ENCODE results near the gene USP50.
"Not testable (repeated sequence)": the region's sequence is repeated elsewhere in the genome, so short reads cannot be mapped to it uniquely, and the experiment has no call there.

The USP50 gene

DNA sequence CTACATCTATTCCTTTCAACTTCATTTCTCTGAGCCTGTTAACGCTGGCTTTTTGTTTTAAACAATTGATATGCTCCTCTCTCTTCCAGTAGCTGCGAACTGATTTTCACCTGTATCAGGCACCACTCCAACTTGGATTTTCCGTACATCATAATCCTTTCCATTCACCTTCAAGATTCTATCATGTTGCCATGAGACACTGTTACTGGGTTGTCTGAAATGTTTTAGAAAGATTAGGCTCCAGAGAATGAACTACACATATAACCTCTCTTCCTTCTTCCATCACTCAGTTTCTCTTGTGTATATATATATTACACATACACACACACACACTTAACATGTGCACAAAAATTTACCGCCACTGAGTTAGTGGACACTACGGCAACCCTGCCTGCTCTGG lies at the start of gene USP50:
Gene USP50, minus strand, starts transcription at position 101 of the 400 bp plus-strand sequence. CDS start 141 bp downstream, outside the sequence.
- no peak for DNase-seq

DNA sequence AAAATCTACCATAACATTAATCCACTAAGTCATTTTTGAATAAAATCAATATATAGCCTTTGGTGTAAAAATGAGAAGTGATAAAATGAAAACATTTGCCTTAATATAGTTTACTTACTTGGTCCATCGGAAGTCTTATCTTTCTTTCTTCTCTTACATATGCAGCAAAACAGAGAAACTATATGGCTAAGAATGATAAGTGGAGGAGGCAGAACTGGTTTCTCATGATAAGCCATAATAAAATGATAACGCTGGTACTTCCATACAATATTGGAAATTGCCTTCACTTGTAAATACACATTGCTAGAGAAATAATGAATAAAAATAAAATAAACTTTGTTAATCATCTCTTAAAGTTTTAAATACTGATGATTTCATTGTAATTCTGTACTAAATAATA lies 47.8 kb upstream of the USP50 start:
- DNase-seq = no peak

DNA sequence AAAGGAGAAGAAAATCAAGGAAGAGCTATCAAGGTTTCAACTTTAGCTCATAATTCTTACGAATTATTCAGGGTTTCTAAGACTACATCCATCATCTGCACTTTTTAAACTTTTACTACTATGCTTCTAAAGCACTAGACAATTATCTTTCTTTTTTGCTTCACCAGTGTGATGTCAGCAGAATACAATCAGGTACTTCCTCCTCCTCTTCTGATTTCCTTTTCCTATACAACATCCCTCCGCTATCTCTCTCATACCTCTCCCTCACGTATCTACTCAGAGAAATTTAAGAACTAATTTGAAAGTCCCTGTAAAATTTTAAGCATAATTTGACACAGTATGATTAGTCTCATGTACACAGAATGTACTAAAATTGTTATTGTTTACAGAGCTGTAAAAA lies 47.3 kb upstream of the USP50 start:
- no peak for DNase-seq

DNA sequence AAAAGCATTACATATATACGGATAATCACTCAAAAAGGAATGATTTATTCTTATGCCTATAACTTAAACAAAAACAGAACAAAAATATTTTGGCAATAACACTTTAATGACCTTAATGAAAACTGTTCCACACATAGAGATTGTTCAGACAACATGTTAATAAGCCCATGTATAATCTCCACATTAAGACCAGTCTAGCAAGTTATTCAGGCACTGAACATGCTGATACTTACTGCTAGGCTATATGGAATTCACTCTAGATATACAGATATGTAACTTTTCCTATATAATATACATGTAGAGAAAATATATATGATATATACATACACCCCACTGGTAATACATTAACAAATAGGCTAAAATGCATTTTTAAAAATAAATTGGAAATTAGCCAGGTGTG lies 43.8 kb upstream of the USP50 start:
- DNase-seq = no peak

DNA sequence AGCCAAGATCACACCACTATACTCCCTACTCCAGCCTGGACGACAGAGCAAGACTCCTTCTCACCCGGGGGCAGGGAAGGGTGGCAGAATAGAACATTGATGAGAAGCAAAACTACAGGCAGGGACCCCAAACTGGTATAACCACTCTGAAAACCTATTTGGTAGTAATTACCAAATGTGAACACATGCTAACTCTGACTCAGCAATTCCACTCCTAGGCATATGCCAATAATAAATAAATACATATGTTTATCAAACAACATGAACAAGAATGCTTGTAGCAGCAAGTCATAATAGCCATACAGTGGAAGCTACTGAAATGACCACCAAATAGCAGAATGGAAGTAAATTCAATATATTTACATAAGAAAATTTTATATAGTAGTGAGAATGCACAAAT lies 31.0 kb upstream of the USP50 start:
- no peak for DNase-seq

- DNase-seq = no peak
These were observed 29.7 kb upstream of the USP50 start for GRCh38 chr15:50576166-50576565.

DNA sequence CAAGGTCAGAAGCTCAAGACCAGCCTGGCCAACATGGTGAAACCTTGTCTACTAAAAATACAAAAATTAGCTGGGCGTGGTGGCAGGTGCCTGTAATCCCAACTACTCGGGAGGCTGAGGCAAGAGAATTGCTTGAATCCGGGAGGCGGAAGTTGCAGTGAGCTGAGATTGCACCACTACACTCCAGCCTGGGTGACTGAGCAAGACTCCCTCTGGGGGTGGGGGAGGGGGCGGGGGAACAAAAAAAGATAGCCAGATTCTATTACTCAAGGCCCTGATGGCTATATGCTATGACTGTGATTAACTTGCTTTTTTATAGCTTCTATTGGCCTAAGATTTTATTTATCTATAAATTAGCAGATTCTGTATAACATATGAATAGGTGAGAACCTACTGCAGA lies 27.4 kb upstream of the USP50 start:
- DNase-seq = not testable (repeated sequence)

DNA sequence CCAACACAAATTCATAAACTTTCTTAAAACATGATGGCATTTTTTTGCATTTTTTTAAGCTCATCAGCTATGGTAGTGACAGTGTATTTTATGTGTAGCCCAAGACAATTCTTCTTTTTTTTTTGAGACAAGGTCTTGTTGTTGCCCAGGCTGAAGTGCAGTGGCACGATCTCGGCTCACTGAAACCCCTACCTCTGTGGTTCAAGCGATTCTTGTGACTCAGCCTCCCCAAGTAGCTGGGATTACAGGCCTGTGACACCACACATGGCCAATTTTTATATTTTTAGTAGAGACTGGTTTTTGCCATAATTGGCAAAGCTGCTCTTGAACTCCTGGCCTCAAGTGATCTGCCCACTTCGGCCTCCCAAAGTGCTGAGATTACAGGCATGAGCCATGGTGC lies 17.3 kb upstream of the USP50 start:
- no peak for DNase-seq

GRCh38 chr15:50562735-50563640 lies 16.5 kb upstream of the USP50 start:
- no peak for DNase-seq

- DNase-seq = no peak
These were observed 11.5 kb upstream of the USP50 start for GRCh38 chr15:50558012-50558411.

DNA sequence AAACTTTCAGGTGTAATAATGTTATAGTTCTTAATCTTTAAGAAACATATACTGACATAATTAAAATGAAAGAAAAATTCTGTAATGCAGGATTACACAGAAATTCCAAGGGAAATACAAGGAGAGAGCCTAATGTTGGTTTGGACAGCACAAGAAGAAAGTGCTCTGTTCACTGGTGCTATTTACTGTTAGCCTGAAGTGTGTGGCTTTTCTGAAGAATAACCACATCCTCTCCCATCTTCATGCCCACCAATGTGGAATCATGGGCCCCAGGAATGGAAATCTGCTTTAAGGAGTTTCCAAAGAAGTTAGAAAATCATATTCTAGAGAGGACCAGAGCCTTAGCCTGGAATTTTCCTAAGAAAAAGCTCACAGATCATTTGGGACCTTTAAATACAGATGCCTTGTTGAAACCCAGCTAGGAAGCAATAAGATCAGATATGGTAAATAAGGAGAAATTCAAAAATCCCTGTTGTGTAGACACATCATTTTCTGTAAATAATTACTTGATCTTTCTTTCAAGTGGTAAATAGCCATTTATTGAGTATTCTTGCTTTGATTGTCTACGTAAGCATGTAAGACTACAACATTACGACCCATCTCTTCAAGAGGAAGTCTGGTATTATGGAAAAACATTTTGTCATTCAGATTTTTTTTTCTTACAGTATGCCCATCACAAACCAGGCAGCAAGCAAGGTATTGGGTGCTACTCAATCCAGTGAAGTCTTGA lies 10.3 kb upstream of the USP50 start:
- DNase-seq = no peak

DNA sequence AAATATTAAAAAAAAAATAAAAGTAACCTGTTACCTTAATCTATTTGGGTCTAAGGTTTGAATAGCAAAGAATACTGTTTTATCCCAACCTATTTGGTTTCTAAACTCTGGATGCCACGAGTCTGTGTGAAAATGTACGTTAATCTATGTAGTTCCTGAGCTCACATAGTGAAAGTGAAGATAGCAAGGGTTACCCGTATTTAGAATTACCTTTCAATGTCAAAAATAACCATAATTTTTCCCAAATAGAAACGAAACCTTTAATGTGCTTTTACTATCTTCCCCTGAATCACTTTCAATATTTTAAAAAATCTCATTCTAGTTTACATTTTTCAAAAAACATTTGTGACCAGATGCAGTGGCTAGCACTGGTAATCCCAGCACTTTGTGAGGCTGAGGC lies 5.8 kb upstream of the USP50 start:
- DNase-seq = no peak

DNA sequence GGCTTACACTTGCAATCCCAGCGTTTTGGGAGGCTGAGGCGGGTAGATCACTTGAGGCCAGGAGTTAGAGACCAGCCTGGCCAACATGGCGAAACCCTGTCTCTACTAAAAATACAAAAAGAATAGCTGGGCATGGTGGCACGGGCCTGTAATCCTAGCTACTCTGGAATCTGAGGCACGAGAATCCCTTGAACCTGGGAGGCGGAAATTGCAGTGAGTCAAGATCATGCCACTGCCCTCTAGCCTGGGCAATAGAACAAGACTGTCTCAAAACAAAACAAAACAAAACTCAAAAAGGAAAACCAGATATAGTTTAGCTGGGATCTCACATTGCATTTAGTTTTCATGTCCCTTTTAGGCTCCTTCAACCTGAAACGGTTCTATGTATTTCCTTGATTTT lies 2.9 kb upstream of the USP50 start:
- no peak for DNase-seq

GRCh38 chr15:50544368-50544767 lies 2.1 kb downstream of the USP50 start:
- DNase-seq = no peak

GRCh38 chr15:50543556-50543955 lies 2.9 kb downstream of the USP50 start:
- DNase-seq = no peak

- no peak for DNase-seq
These were observed 3.6 kb downstream of the USP50 start for GRCh38 chr15:50542887-50543210.

DNA sequence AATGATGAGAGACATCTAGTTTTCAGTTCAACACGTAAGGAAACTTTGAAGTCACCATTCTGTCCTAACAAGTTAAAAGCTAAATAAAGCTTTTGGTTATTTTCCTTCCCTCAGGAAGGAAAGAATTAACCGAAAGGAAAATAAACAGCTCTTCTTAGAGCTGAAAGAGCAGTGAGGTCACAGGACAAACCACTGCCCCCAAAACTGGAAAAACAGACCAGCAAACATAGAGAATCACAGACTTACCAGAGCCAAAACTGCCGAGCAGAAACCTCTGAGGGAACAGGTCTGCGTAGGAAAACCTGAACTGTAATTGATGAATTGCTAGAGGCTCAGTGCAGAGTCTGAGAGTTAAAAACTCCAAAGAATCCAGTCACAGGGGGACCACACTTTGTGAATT lies 14.7 kb downstream of the USP50 start:
- no peak for DNase-seq

DNA sequence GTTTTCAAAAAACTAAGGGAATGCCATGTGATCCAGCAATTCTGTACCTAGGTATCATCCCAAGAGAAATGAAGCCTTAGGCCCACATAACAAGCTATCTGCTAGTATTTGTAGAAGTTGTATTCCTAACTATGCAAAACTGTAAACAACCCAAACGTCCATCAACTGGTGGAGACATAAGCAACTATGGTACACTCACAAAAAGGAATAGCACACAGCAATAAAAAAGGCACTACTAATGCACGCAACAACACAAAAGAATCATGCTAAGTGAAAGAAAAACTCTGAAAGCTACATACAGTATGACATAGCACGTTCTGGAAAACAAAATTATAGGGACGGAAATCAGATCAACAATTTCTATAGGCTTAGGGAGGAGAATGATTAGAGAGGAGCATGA lies 15.3 kb downstream of the USP50 start:
- DNase-seq = no peak

GRCh38 chr15:50523851-50524251 lies 22.6 kb downstream of the USP50 start:
- DNase-seq = no peak

DNA sequence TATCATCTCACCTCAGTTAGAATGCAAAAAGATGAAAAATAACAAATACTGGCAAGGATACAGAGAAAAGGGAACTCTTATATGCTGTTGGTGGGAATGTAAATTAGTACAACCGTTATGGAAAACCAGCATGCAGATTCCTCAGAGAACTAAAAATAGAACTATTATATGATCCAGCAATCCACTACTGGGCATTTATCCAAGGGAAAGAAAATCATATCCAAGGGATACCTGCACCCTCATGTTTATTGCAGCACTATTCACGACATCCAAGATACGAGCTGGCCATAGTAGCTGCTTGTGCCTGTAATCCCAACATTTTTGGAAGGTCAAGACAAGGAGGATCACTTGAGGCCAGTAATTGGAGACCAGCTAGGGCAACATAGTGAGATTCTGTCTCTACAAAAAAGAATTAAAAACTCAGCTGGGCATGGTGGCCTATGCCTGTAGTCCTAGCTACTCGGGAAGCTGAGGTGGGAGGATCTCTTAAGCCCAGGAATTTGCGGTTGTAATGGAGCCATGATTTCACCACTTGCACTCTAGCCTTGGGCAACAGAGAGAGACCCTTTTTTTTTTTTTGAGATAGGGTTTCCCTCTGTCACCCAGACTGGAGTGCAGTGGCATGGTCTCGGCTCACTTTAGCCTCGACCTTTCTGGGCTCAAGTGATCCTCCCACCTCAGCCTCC lies 26.6 kb downstream of the USP50 start:
- no peak for DNase-seq

GRCh38 chr15:50513001-50513400 lies 33.5 kb downstream of the USP50 start:
- DNase-seq = no peak

- DNase-seq = no peak
These were observed 40.3 kb downstream of the USP50 start for GRCh38 chr15:50506121-50506520.

GRCh38 chr15:50505656-50506055 lies 40.8 kb downstream of the USP50 start:
- DNase-seq = not testable (repeated sequence)

- DNase-seq = no peak
These were observed 43.3 kb downstream of the USP50 start for GRCh38 chr15:50503144-50503543.

Measured in stimulated activated naive CD4-positive, alpha-beta T cell treated with Interleukin-2 at 50 U/mL for 16 hours (primary cell).